Stimulated activated CD8-positive, alpha-beta memory T cell treated with anti-CD3 and anti-CD28 coated beads, Interleukin-4, amount 100 ng/mL, for 4 hours (primary cell): ENCODE data around the gene GKAP1.
"Not testable (repeated sequence)": the region's sequence is repeated elsewhere in the genome, so short reads cannot be mapped to it uniquely, and the experiment has no call there.

Experiments used
- DNase-seq, 2 donors: peaks; one replicate each; pipeline ENCODE4 v3.0.0-alpha.2; 2020; ENCODE audit warnings: low read depth in 2 of 2, low spot score in 1 of 2

GKAP1 gene

DNA sequence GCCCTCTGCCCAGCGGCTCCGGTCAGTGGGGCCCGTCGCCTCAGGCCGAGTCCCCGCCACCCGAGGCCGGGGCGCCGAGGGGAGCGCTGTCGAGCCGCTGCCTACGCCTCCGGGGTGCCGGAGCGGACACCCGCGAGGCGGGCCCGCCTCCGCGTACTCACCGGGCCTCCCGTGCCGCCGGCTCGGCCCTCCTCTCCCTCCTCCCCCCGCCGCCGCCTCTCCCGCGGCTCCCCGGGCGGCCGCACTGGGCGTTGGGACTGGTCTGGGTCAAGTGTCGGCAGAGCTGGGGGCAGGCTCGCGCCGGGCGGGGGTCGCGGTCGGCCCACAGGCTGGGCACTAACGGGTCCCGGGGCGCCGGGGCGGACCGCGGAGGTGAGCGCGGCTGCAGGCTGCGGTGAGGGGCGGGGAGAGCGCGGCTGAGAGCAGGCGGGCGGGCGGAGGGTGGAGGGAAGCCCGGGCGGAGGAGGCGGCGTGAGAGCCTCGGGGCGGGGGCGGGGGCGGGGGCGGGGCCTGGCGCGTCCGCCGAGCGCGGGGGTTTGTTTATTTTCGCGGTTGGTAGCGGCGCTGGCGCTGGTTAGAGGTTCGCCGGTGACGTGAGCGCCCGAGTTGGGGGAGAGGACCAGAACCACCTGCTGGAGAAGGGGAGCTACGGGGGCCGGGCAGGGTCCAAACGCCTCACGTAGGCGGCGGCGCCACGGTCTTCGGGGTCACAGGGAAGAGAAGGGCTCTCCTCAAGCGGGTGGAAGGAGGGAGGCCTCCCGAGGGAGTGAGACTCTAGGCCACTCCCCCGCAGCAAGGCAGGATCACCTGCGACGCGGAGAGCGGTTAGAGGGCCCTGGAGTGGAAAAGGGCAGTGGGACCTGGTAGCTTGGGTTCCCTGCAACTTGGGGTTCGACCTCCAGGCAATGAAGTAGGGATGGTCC, at the start of gene GKAP1:
Gene GKAP1, minus strand, starts transcription at position 414 of the 923 bp plus-strand sequence. CDS start 11,252 bp downstream, outside the sequence.
- peak; percentile 44 to 68 for DNase-seq

- DNase-seq, result not testable (repeated sequence)
Observed at GRCh38 chr9:83849895-83850294, 32.3 kb upstream of the GKAP1 start.

DNA sequence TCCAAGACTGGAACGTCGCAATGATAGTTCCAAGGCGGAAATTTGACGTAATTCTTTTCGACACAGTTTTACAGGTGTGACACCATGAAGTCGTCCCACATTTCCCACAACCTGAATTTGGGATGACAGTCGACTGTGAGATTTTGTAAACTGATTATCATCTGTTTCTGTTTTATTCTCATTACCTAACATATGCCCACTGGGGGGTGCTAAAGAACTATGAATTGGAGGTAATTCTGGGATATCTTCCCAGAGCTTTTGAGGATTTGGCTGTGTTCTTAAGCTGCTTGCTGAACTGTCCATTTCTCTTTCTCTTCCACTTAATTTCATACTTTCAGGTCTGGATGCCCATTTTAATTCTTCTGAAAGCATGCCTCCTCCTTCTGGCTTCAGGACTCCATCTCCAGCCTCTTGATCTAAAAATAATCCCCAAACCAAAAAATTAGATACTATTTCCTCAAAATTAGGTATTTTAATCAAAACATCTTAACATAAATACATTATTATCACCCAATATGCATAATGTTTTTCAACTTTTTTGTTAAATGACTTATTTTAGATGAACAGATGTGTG, 19.6 kb upstream of the GKAP1 start:
- not testable (repeated sequence) for DNase-seq

DNA sequence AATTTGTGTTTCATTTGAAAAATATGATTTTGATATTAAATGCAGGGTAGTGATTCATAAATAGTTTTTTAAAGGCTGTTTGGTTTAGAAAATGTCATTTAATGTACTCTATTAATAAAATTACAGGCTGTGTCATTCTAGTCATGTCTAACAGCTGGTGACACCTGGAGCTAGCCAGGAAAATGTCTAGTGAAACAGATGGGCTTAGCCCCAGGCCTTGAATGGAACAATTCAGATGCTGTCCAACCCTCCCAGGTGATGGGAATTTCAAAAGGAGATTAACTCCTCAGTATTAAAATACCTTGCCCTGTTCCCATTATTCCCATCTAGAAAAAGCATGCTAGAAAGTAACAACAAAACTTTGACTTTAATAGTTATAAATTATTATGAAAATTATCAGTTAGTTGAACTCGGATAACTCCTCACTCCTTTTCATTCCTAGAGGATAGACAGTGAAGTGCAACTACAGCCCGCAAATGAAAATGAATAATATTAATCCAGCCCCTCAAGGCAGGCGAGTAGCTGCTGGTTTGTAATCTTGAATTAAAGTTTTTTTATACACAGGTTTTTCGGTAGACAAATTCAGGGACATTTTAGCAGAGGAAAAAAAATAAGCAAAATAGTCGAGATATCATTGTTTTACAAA, 13.0 kb upstream of the GKAP1 start:
- not testable (repeated sequence) for DNase-seq

DNA sequence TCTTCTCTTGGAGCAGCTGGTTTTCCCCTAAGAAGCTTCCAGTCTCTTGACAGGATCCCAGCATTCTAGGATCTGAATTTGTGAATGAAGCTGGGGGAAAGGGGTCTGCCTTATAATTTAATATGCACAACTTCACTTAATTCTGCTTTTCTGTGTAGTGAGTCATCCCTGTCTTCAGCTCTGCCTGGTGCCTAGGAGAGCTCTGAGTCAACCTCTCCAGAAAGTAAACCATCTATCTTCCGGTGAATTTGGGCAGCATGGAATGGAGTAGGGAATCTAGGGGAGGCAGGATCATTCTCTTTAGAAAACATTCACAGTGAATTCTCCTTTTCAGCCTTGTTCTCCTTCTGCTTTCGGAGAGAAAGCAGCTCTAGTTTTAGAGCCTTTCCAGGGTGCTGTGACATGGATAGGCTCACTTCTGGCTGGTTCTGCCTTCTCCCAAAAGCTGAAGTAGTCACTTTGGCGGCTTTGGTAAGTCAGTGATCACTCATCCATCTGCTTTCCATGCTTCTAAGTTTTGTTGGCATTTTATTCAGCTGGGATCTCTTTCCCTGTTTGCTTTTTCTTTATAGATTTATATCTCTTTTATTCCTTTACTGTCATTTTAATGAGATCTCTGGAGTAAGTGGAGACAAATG, 7.5 kb upstream of the GKAP1 start:
- DNase-seq, result not testable (repeated sequence)

DNA sequence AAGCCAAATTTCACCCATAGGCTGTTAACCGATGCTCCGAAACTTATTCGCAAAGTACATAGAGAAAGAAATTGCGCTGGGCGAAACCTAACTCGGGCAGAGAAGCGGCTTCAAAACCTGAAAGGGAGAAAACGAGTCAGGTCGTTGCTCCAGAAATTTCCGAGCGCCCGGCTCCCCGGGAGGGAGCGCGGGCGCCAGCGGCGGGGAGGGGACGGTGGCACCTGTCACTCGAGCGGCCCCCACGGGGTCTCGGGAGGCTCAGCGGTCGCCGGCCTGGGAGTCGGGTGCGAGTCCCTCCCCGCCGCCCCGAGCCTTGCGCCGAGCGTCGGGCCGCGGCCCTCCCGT, 586 bp downstream of the GKAP1 start:
- DNase-seq, result peak in 1 of 2 donors; percentile 1

- DNase-seq, result not testable (repeated sequence)
Observed at GRCh38 chr9:83815120-83815519, 2.4 kb downstream of the GKAP1 start.

DNA sequence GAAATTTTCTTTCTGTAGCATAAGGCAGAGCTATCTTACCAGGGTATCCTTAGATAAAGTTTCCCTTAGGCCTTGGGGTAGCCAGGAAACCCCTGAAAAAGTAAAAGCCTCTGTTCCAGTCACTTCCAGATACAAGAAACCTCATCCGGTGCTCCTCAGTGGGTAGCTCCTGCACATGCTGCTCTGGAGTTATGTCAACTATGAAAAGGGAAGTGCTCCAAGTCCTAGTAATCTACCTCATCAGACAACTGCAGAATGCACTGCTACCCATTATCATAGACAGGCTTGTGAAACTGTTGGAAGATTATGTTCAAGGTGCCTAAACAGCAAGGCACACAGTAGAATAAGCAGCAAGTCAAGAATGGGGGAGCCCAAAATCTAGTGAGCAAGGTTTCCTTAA, 8.4 kb downstream of the GKAP1 start:
- DNase-seq, result not testable (repeated sequence)

GRCh38 chr9:83804454-83804853, 13.1 kb downstream of the GKAP1 start:
- not testable (repeated sequence) for DNase-seq

- DNase-seq, result not testable (repeated sequence)
Observed at GRCh38 chr9:83803941-83804340, 13.6 kb downstream of the GKAP1 start.

- DNase-seq, result no peak
Observed at GRCh38 chr9:83800236-83801033, 17.1 kb downstream of the GKAP1 start.

- DNase-seq, result no peak
Observed at GRCh38 chr9:83794051-83794450, 23.5 kb downstream of the GKAP1 start.

DNA sequence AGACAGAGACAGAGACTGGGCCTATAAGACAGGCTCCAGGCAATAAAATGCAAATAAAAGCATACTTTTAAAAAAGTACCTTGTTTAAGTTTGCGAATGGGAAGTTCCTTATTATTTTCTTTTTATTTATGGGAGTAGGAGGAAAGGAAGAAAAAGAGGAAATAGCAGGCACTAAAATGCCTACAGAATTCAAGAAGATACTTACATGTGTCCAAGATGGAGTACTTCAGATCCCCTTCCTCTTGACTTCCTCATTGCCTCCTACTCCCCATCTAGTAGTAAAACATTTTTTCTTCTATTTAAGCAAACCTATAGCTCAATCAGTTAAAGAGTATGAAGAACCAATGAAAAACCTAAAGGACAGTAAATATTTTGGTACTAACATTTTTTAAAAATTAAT, 24.8 kb downstream of the GKAP1 start:
- no peak for DNase-seq

DNA sequence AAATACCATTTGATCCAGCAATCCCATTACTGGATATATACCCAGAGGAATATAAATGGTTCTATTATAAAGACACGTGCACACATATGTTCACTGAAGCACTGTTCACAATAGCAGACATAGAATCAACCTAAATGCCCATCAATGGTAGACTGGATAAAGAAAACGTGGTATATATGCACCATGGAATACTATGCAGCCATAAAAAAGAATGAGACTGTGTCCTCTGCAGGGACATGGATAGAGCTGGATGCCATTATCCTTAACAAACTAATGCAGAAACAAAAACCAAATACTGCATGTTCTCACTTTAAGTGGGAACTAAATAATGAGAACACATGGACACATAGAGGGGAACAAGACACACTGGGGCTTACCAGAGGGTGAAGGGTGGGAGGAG, 39.4 kb downstream of the GKAP1 start:
- no peak for DNase-seq

GRCh38 chr9:83775932-83776331, 41.6 kb downstream of the GKAP1 start:
- no peak for DNase-seq

DNA sequence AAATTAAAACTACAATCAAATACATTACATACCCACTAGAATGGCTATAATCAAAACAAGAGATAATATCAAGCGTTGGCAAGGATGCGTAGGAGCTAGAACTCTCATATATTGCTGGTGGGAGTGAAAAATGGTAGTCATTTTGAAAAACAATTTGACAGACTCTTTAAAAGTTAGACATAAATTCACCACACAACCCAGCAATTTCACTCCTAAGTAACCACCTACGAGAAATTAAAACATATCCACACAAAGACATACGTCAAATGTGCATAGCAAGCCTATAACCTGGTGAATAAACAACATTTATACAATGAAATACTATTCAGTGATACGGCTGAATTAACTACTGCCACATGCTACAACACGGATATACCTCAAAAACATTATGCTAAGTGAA, 44.7 kb downstream of the GKAP1 start:
- no peak for DNase-seq

- no peak for DNase-seq
Observed at GRCh38 chr9:83765376-83765775, 52.2 kb downstream of the GKAP1 start.

DNA sequence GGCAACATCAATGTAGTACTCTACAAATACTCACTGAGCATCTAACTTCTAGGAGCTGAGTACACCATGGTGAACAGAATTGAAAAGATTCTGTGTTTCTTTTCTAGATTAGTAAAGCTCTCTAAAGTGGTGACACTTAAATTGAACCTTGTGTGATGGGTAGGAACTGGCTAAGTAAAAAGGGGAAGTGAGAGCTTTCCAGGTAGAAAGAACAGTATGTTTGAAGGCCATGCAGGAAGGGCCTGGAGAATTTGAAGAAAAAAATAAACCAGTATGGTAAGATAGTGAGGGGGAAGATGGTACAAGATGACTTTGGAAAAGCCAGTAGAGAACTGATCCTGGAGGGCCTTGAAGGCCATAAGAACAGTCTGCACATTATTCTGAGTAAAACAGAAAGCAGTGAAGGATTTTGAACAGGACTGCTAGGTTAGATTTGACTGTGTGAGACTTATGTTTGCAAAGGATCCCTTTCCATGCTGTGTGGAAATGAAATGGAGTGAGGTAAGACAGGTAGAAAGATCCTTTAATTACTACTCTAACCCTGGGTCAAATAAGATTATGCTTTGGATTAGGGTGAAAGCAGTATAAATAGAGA, 63.1 kb downstream of the GKAP1 start:
- no peak for DNase-seq

DNA sequence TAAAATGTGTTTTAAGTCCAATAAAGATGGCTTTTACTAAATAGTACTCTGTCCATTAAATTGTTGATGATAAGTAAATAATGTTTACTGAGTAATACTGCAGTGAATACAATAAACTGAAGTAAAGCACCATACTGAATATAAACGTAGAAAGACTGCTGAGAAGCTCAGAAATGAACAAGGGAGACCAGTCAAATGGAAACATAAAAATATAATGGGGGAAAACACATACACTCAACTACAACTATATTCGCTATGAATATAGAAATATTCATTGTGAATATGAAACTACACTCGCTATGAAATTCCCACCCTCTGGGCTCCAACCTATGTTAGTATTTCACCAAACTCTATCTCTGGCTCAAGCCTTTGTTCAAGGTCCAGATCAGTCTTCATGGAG, 67.9 kb downstream of the GKAP1 start:
- no peak for DNase-seq

DNA sequence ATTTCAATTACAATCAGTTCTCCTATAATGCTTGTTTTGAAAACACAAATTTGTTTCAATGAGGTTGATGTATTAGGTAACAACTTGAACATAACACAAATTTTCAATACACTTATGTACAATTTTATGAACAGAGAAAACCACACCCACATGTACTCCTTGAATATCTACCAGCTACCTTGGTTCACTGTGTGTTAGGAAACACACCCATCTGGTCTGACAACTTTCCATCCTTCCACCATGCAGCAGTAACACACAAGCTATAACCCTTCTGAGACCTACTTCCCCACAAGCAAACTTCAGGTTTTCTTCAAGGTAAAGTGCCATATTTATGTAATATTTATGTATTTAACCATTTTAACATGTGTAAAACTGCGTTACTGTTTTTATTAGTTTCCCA, 73.4 kb downstream of the GKAP1 start:
- no peak for DNase-seq
